MCF 10A (cell line): Measurements from ENCODE around the gene MGAT5. TPM values are rescaled to one million over a fixed set of nuclear protein-coding genes. Genes with fewer than 3 reads are reported as not detected.

Experiments
- BruUV-seq: library from RNA; stranded (reverse); fragments of 400-500 nt; replicated peaks from 2 replicates; lab custom pipeline; 2021; lab: Mats Ljungman, UMichigan
- CTCF ChIA-PET: fragments of 300-600 bp; sonication (Branson Sonifier 250); formaldehyde crosslinking; extraction: SDS; loops from one replicate; lab custom pipeline; 2021; ENCODE audit warnings: antibody characterized with exemption, inconsistent platforms; lab: Yijun Ruan, JAX
- POLR2A ChIA-PET: fragments of 300-600, 350-650 bp; sonication (Branson Sonifier 250); formaldehyde crosslinking; extraction: SDS; loops from one replicate; lab custom pipeline; 2020; ENCODE audit warnings: antibody characterized with exemption, inconsistent platforms; lab: Yijun Ruan, JAX
- DNase-seq: peaks from one replicate; pipeline ENCODE4 v3.0.0-alpha.2; 2018; ENCODE audit not compliant: unreplicated experiment
- H3K27ac Mint-ChIP-seq: one replicate; pipeline ENCODE4 v1.8.0; 2022; ENCODE audit warnings: mild to moderate bottlenecking, low read depth, mixed read lengths; ENCODE audit not compliant: unreplicated experiment
- H3K27me3 Mint-ChIP-seq: one replicate; pipeline ENCODE4 v1.8.0; 2022; ENCODE audit warnings: mixed read lengths; ENCODE audit not compliant: insufficient read depth, unreplicated experiment
- H3K36me3 Mint-ChIP-seq: one replicate; pipeline ENCODE4 v1.8.0; 2022; ENCODE audit warnings: mild to moderate bottlenecking, moderate library complexity, mixed read lengths; ENCODE audit not compliant: insufficient read depth, unreplicated experiment
- H3K4me1 Mint-ChIP-seq: one replicate; pipeline ENCODE4 v1.8.0; 2022; ENCODE audit warnings: mixed read lengths; ENCODE audit not compliant: insufficient read depth, unreplicated experiment
- H3K4me3 Mint-ChIP-seq: one replicate; pipeline ENCODE4 v1.8.0; 2022; ENCODE audit warnings: mild to moderate bottlenecking, moderate library complexity, mixed read lengths; ENCODE audit not compliant: unreplicated experiment
- H3K9me3 Mint-ChIP-seq: one replicate; pipeline ENCODE4 v1.8.0; 2022; ENCODE audit warnings: mixed read lengths; ENCODE audit not compliant: unreplicated experiment
- CTCF ChIP-seq: fragments of 200-600 bp; IDR thresholded peaks from one replicate; pipeline ENCODE4 v1.8.0; 2022; ENCODE audit warnings: antibody characterized with exemption, mild to moderate bottlenecking; ENCODE audit not compliant: unreplicated experiment
- intact Hi-C: fragments of 100-400 bp; cut with micrococcal nuclease; formaldehyde crosslinking; loops from 2 replicates; pipeline ENCODE4 v1.14.1; 2022
- total RNA-seq: library from RNA; stranded (reverse); gene quantifications from 2 replicates; pipeline ENCODE4 v1.2.3, GENCODE V29; 2022

MGAT5 gene
- total RNA-seq, 1 experiment from 2014 or later: 22.2 TPM

GRCh38 chr2:134346141-134346540 is 92.3 kb downstream of the MGAT5 start:
- BruUV-seq: no TSS peak
- Mint-ChIP-seq H3K9me3 (no peaks in the 10 kb centered on the region), H3K4me1 (no peaks in the 10 kb centered on the region), H3K27ac (no peak overlapping the region), H3K27me3 (no peaks in the 10 kb centered on the region), H3K4me3 (no peak overlapping the region), H3K36me3 (no peaks in the 10 kb centered on the region)
- POLR2A ChIA-PET: no interaction called here
- CTCF ChIA-PET: interaction anchor here (0.6 to 2.0 kb wide), 6 partner anchors 10 to 111 kb away, joined by 3 to 5 read pairs (median 3); no protein-coding TSS in a partner anchor
- no peak for DNase-seq
- no peak for TF ChIP-seq CTCF
- intact Hi-C loops: no loop called here

- no peak overlapping the region for H3K4me3 Mint-ChIP-seq
- no TSS peak for BruUV-seq
- intact Hi-C loops: no loop called here
- no peak overlapping the region for H3K27ac Mint-ChIP-seq
- DNase-seq: no peak
- no peaks in the 10 kb centered on the region for H3K27me3 Mint-ChIP-seq
- H3K36me3 Mint-ChIP-seq: peaks cover 6% of the 10 kb centered on the region
- TF ChIP-seq CTCF: no peak
- no peaks in the 10 kb centered on the region for H3K9me3 Mint-ChIP-seq
- ChIA-PET CTCF (interaction anchor here (0.8 to 2.0 kb wide), 3 partner anchors 11 to 229 kb away, joined by 3 to 6 read pairs (median 5); no protein-coding TSS in a partner anchor), POLR2A (no interaction called here)
- H3K4me1 Mint-ChIP-seq: no peaks in the 10 kb centered on the region
Measured at GRCh38 chr2:134347756-134348155, 93.9 kb downstream of the MGAT5 start.

GRCh38 chr2:134348239-134348638 is 94.4 kb downstream of the MGAT5 start:
- no peaks in the 10 kb centered on the region for H3K9me3 Mint-ChIP-seq
- H3K27me3 Mint-ChIP-seq: no peaks in the 10 kb centered on the region
- TF ChIP-seq CTCF: no peak
- ChIA-PET POLR2A (no interaction called here), CTCF (interaction anchor here (0.6 to 2.0 kb wide), 4 partner anchors 12 to 230 kb away, joined by 3 to 6 read pairs (median 4); no protein-coding TSS in a partner anchor)
- intact Hi-C loops: no loop called here
- H3K36me3 Mint-ChIP-seq: peaks cover 7% of the 10 kb centered on the region
- H3K4me1 Mint-ChIP-seq: no peaks in the 10 kb centered on the region
- no peak overlapping the region for H3K27ac Mint-ChIP-seq
- DNase-seq: no peak
- H3K4me3 Mint-ChIP-seq: no peak overlapping the region
- no TSS peak for BruUV-seq

GRCh38 chr2:134348760-134349159 is 94.9 kb downstream of the MGAT5 start:
- Mint-ChIP-seq H3K27ac (no peak overlapping the region), H3K9me3 (no peaks in the 10 kb centered on the region), H3K4me1 (no peaks in the 10 kb centered on the region), H3K4me3 (no peak overlapping the region), H3K36me3 (peaks cover 7% of the 10 kb centered on the region), H3K27me3 (no peaks in the 10 kb centered on the region)
- POLR2A ChIA-PET: interaction anchor here (0.6 kb wide), 1 partner anchor 275 kb away, joined by 3 read pairs; no protein-coding TSS in a partner anchor
- intact Hi-C loops: no loop called here
- BruUV-seq: no TSS peak
- no peak for TF ChIP-seq CTCF
- no peak for DNase-seq
- CTCF ChIA-PET: interaction anchor here (0.6 to 1.3 kb wide), 5 partner anchors 15 to 231 kb away, joined by 3 to 6 read pairs (median 3); no protein-coding TSS in a partner anchor
